WTC11 (cell line): ENCODE data around the gene MCAT. TPM values are rescaled to one million over a fixed set of nuclear protein-coding genes. Genes with fewer than 3 reads are reported as not detected.

Experiments
- ATAC-seq: fragments of 200-7000 bp; cut with Tn5 transposase; 2 replicates; pipeline ENCODE4 v1.10.0; 2021; ENCODE audit warnings: mild to moderate bottlenecking, moderate library complexity
- CTCF ChIA-PET: fragments of 300-600 bp; sonication (Branson Sonifier 250); formaldehyde crosslinking; loops from one replicate; lab custom pipeline; 2021; ENCODE audit warnings: antibody characterized with exemption; lab: Charles Lee
- POLR2A ChIA-PET: fragments of 350-600 bp; sonication (Branson Sonifier 250); formaldehyde crosslinking; loops from one replicate; lab custom pipeline; 2021; ENCODE audit warnings: antibody characterized with exemption; lab: Charles Lee
- DNase-seq: peaks from one replicate; pipeline ENCODE4 v3.0.0; 2021; ENCODE audit warnings: low spot score
- H3K27ac Mint-ChIP-seq: 2 replicates; pipeline ENCODE4 v1.8.0; 2021; ENCODE audit warnings: mixed read lengths
- H3K27me3 Mint-ChIP-seq: 2 replicates; pipeline ENCODE4 v1.8.0; 2021; ENCODE audit warnings: low read depth, mild to moderate bottlenecking, moderate library complexity, mixed read lengths
- H3K36me3 Mint-ChIP-seq: 2 replicates; pipeline ENCODE4 v1.8.0; 2021; ENCODE audit warnings: mixed read lengths
- H3K4me1 Mint-ChIP-seq: 2 replicates; pipeline ENCODE4 v1.8.0; 2022; ENCODE audit warnings: mixed read lengths
- H3K4me3 Mint-ChIP-seq: 2 replicates; pipeline ENCODE4 v1.8.0; 2021; ENCODE audit warnings: mild to moderate bottlenecking, moderate library complexity, mixed read lengths
- H3K9me3 Mint-ChIP-seq: 2 replicates; pipeline ENCODE4 v1.8.0; 2021; ENCODE audit warnings: mixed read lengths
- ELF4 ChIP-seq: sonication (generic); formaldehyde crosslinking; IDR thresholded peaks from 2 replicates; pipeline ENCODE4 v1.8.1; 2022; ENCODE audit warnings: low read depth, mild to moderate bottlenecking, moderate library complexity, missing genetic modification reagents
- ETV6 ChIP-seq: sonication (generic); formaldehyde crosslinking; IDR thresholded peaks from 2 replicates; pipeline ENCODE4 v1.8.1; 2022; ENCODE audit warnings: mild to moderate bottlenecking, missing genetic modification reagents
- FOXJ3 ChIP-seq: sonication (generic); formaldehyde crosslinking; IDR thresholded peaks from 2 replicates; pipeline ENCODE4 v1.9.0; 2021; ENCODE audit warnings: missing genetic modification reagents, mild to moderate bottlenecking, borderline replicate concordance
- FOXK1 ChIP-seq: sonication (generic); formaldehyde crosslinking; IDR thresholded peaks from 2 replicates; pipeline ENCODE4 v1.8.0; 2022; ENCODE audit warnings: mild to moderate bottlenecking, moderate library complexity, missing genetic modification reagents
- GABPB1 ChIP-seq: sonication (generic); formaldehyde crosslinking; IDR thresholded peaks from 2 replicates; pipeline ENCODE4 v1.8.1; 2023; ENCODE audit warnings: mild to moderate bottlenecking, missing genetic modification reagents
- GTF2I ChIP-seq: fragments of 250-450 bp; sonication (Bioruptor Pico); conservative IDR thresholded peaks from 2 replicates; pipeline ENCODE4 v1.4.0; 2021; ENCODE audit warnings: mild to moderate bottlenecking
- HMGA2 ChIP-seq: fragments of 250-450 bp; sonication (Bioruptor Pico); IDR thresholded peaks from 2 replicates; pipeline ENCODE4 v1.4.0; 2021; ENCODE audit warnings: mild to moderate bottlenecking, moderate library complexity
- IRF2 ChIP-seq: sonication (generic); formaldehyde crosslinking; IDR thresholded peaks from 2 replicates; pipeline ENCODE4 v1.8.0; 2022; ENCODE audit warnings: low read depth, missing genetic modification reagents, borderline replicate concordance
- KAT7 ChIP-seq: sonication (generic); formaldehyde crosslinking; IDR thresholded peaks from 2 replicates; pipeline ENCODE4 v1.8.1; 2023; ENCODE audit warnings: missing genetic modification reagents, mild to moderate bottlenecking, borderline replicate concordance
- NFATC4 ChIP-seq: fragments of 250-450 bp; sonication (Bioruptor Pico); IDR thresholded peaks from 2 replicates; pipeline ENCODE4 v1.9.0; 2021; ENCODE audit warnings: mild to moderate bottlenecking
- NFE2L1 ChIP-seq: sonication (generic); formaldehyde crosslinking; IDR thresholded peaks from 2 replicates; pipeline ENCODE4 v1.8.1; 2023; ENCODE audit warnings: missing genetic modification reagents
- NFYB ChIP-seq: sonication (generic); formaldehyde crosslinking; conservative IDR thresholded peaks from 2 replicates; pipeline ENCODE4 v1.8.0; 2022; ENCODE audit warnings: low read depth, missing genetic modification reagents
- NR2C2 ChIP-seq: sonication (generic); formaldehyde crosslinking; IDR thresholded peaks from 2 replicates; pipeline ENCODE4 v1.8.0; 2022; ENCODE audit warnings: mild to moderate bottlenecking, missing genetic modification reagents
- NR3C1 ChIP-seq: sonication (generic); formaldehyde crosslinking; conservative IDR thresholded peaks from 2 replicates; pipeline ENCODE4 v1.8.1; 2023; ENCODE audit warnings: low read depth, mild to moderate bottlenecking, missing genetic modification reagents
- SMAD4 ChIP-seq: sonication (generic); formaldehyde crosslinking; IDR thresholded peaks from 2 replicates; pipeline ENCODE4 v1.8.0; 2022; ENCODE audit warnings: mild to moderate bottlenecking, missing genetic modification reagents
- SOX15 ChIP-seq: fragments of 250-450 bp; sonication (Bioruptor Pico); IDR thresholded peaks from 2 replicates; pipeline ENCODE4 v1.9.0; 2021; ENCODE audit warnings: mild to moderate bottlenecking
- TEAD4 ChIP-seq: sonication (generic); formaldehyde crosslinking; IDR thresholded peaks from 2 replicates; pipeline ENCODE4 v1.8.0; 2022; ENCODE audit warnings: mild to moderate bottlenecking, missing genetic modification reagents
- TP53 ChIP-seq: sonication (generic); formaldehyde crosslinking; IDR thresholded peaks from 2 replicates; pipeline ENCODE4 v1.8.1; 2023; ENCODE audit warnings: mild to moderate bottlenecking, missing genetic modification reagents
- ZNF219 ChIP-seq: sonication (generic); formaldehyde crosslinking; IDR thresholded peaks from 2 replicates; pipeline ENCODE4 v1.8.0; 2023; ENCODE audit warnings: missing genetic modification reagents, mild to moderate bottlenecking, borderline replicate concordance
- total RNA-seq: library from RNA; stranded (reverse); gene quantifications from 3 replicates; pipeline ENCODE4 v1.2.3, GENCODE V29; 2021
- TF ChIP-seq, protein P1 (sequence below): fragments of 250-450 bp; sonication (Bioruptor Pico); IDR thresholded peaks from 2 replicates; pipeline ENCODE4 v1.9.0; 2021; ENCODE audit warnings: moderate library complexity, mild to moderate bottlenecking, inconsistent platforms, borderline replicate concordance
- TF ChIP-seq, protein P2 (sequence below): sonication (generic); formaldehyde crosslinking; IDR thresholded peaks from 2 replicates; pipeline ENCODE4 v1.8.0; 2022; ENCODE audit warnings: mild to moderate bottlenecking, missing genetic modification reagents
- TF ChIP-seq, protein P3 (sequence below): sonication (generic); formaldehyde crosslinking; IDR thresholded peaks from 2 replicates; pipeline ENCODE4 v1.8.1; 2023; ENCODE audit warnings: mild to moderate bottlenecking, missing genetic modification reagents, moderate library complexity
- TF ChIP-seq, protein P4 (sequence below): sonication (generic); formaldehyde crosslinking; IDR thresholded peaks from 2 replicates; pipeline ENCODE4 v1.8.1; 2023; ENCODE audit warnings: mild to moderate bottlenecking, missing genetic modification reagents
- TF ChIP-seq, protein P5 (sequence below): sonication (generic); formaldehyde crosslinking; IDR thresholded peaks from 2 replicates; pipeline ENCODE4 v1.8.1; 2022; ENCODE audit warnings: low read depth, mild to moderate bottlenecking, moderate library complexity, missing genetic modification reagents, borderline replicate concordance
- TF ChIP-seq, protein P6 (sequence below): sonication (generic); formaldehyde crosslinking; IDR thresholded peaks from 2 replicates; pipeline ENCODE4 v1.8.1; 2023; ENCODE audit warnings: mild to moderate bottlenecking, moderate library complexity, missing genetic modification reagents
- TF ChIP-seq, protein P7 (sequence below): fragments of 200-600 bp; IDR thresholded peaks from 2 replicates; pipeline ENCODE4 v1.8.0; 2022; ENCODE audit warnings: antibody characterized with exemption
- TF ChIP-seq, protein P8 (sequence below): sonication (generic); formaldehyde crosslinking; conservative IDR thresholded peaks from 2 replicates; pipeline ENCODE4 v1.8.1; 2023; ENCODE audit warnings: mild to moderate bottlenecking, low read depth, missing genetic modification reagents, moderate library complexity

MCAT gene
- total RNA-seq, 1 experiment from 2014 or later = 18.5 TPM

DNA sequence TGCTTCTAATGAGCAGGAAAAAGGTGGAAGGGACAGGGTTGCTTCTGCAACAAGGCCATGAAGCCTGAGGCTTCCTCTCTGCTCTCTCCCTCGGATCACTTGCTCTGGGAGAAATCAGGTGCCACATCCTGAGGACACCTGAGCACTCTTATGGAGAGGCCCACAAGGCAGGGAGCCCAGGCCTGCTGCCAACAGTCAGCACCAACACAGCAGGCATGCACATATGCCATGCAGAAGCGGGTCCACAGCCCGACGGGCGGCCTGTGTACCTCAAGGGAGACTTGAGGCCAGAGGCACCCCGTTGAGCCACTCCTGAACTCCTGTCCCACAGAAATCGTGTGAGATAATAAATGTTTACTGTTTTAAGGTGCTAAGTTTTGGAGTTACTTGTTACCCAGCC is 34.3 kb upstream of the MCAT start:
- no peaks in the 10 kb centered on the region for H3K9me3 Mint-ChIP-seq
- H3K27me3 Mint-ChIP-seq = no peaks in the 10 kb centered on the region
- ATAC-seq (no peak), DNase-seq (no peak)
- H3K27ac Mint-ChIP-seq = no peak overlapping the region
- POLR2A ChIA-PET = no interaction called here
- H3K4me3 Mint-ChIP-seq = no peak overlapping the region
- CTCF ChIA-PET = interaction anchor here (1.8 kb wide), 1 partner anchor 10 kb away, joined by 5 read pairs; no protein-coding TSS in a partner anchor
- H3K36me3 Mint-ChIP-seq = peaks cover 57% of the 10 kb centered on the region
- TF ChIP-seq, protein P1, sequence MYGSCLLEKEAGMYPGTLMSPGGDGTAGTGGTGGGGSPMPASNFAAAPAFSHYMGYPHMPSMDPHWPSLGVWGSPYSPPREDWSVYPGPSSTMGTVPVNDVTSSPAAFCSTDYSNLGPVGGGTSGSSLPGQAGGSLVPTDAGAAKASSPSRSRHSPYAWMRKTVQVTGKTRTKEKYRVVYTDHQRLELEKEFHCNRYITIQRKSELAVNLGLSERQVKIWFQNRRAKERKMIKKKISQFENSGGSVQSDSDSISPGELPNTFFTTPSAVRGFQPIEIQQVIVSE (CRISPR knock-in tag) = no peak
- TF ChIP-seq KAT7 (CRISPR knock-in tag) (no peak), TP53 (CRISPR knock-in tag) (no peak), GTF2I (no peak), NR3C1 (CRISPR knock-in tag) (no peak), ELF4 (CRISPR knock-in tag) (no peak), GABPB1 (CRISPR knock-in tag) (no peak), SOX15 (CRISPR knock-in tag) (no peak), ZNF219 (no peak)
- TF ChIP-seq, protein P2, sequence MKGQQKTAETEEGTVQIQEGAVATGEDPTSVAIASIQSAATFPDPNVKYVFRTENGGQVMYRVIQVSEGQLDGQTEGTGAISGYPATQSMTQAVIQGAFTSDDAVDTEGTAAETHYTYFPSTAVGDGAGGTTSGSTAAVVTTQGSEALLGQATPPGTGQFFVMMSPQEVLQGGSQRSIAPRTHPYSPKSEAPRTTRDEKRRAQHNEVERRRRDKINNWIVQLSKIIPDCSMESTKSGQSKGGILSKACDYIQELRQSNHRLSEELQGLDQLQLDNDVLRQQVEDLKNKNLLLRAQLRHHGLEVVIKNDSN = no peak
- TF ChIP-seq, protein P3, sequence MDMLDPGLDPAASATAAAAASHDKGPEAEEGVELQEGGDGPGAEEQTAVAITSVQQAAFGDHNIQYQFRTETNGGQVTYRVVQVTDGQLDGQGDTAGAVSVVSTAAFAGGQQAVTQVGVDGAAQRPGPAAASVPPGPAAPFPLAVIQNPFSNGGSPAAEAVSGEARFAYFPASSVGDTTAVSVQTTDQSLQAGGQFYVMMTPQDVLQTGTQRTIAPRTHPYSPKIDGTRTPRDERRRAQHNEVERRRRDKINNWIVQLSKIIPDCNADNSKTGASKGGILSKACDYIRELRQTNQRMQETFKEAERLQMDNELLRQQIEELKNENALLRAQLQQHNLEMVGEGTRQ (CRISPR knock-in tag) = no peak
- TF ChIP-seq, protein P4, sequence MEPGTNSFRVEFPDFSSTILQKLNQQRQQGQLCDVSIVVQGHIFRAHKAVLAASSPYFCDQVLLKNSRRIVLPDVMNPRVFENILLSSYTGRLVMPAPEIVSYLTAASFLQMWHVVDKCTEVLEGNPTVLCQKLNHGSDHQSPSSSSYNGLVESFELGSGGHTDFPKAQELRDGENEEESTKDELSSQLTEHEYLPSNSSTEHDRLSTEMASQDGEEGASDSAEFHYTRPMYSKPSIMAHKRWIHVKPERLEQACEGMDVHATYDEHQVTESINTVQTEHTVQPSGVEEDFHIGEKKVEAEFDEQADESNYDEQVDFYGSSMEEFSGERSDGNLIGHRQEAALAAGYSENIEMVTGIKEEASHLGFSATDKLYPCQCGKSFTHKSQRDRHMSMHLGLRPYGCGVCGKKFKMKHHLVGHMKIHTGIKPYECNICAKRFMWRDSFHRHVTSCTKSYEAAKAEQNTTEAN (CRISPR knock-in tag) = no peak
- TF ChIP-seq, all 79 proteins: peak for 0
- H3K4me1 Mint-ChIP-seq = no peaks in the 10 kb centered on the region

DNA sequence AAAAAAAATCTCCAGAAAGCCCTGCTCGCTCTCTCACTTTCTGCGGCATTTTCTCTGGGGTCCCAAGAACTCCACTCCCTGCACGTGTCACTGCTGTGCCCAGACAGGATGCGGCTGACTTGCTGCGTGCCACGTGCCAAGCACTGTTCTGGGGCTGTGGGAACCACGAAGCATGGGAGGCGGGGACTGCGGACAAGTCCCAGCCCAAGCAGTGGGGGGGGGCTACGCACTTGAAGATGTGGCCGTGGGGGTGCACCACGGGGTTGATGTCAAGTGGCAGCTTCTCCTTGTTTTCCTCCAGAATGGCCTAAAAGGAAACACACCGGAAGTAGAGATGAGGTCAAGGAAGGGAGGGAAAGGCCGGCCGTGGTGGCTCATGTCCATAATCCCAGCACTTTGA is 32.9 kb upstream of the MCAT start:
- DNase-seq = no peak
- no peak for ATAC-seq
- ChIA-PET CTCF (interaction anchor here (1.1 to 1.7 kb wide), 3 partner anchors 10 to 55 kb away, joined by 3 to 4 read pairs (median 4); no protein-coding TSS in a partner anchor), POLR2A (no interaction called here)
- Mint-ChIP-seq H3K36me3 (peaks cover 59% of the 10 kb centered on the region), H3K9me3 (no peaks in the 10 kb centered on the region), H3K27me3 (no peaks in the 10 kb centered on the region), H3K4me1 (no peaks in the 10 kb centered on the region), H3K4me3 (no peak overlapping the region), H3K27ac (peak overlapping the region; percentile 36; the same call in 1 of the 2 replicates)
- TF ChIP-seq, protein P5, sequence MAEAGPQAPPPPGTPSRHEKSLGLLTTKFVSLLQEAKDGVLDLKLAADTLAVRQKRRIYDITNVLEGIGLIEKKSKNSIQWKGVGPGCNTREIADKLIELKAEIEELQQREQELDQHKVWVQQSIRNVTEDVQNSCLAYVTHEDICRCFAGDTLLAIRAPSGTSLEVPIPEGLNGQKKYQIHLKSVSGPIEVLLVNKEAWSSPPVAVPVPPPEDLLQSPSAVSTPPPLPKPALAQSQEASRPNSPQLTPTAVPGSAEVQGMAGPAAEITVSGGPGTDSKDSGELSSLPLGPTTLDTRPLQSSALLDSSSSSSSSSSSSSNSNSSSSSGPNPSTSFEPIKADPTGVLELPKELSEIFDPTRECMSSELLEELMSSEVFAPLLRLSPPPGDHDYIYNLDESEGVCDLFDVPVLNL (CRISPR knock-in tag) = no peak
- TF ChIP-seq, protein P6, sequence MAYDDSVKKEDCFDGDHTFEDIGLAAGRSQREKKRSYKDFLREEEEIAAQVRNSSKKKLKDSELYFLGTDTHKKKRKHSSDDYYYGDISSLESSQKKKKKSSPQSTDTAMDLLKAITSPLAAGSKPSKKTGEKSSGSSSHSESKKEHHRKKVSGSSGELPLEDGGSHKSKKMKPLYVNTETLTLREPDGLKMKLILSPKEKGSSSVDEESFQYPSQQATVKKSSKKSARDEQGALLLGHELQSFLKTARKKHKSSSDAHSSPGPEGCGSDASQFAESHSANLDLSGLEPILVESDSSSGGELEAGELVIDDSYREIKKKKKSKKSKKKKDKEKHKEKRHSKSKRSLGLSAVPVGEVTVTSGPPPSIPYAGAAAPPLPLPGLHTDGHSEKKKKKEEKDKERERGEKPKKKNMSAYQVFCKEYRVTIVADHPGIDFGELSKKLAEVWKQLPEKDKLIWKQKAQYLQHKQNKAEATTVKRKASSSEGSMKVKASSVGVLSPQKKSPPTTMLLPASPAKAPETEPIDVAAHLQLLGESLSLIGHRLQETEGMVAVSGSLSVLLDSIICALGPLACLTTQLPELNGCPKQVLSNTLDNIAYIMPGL (CRISPR knock-in tag) = no peak
- TF ChIP-seq FOXK1 (CRISPR knock-in tag) = no peak
- no peak for TF ChIP-seq GABPB1 (CRISPR knock-in tag)
- TF ChIP-seq FOXJ3 = no peak
- no peak for TF ChIP-seq NFE2L1
- TF ChIP-seq, protein P7, sequence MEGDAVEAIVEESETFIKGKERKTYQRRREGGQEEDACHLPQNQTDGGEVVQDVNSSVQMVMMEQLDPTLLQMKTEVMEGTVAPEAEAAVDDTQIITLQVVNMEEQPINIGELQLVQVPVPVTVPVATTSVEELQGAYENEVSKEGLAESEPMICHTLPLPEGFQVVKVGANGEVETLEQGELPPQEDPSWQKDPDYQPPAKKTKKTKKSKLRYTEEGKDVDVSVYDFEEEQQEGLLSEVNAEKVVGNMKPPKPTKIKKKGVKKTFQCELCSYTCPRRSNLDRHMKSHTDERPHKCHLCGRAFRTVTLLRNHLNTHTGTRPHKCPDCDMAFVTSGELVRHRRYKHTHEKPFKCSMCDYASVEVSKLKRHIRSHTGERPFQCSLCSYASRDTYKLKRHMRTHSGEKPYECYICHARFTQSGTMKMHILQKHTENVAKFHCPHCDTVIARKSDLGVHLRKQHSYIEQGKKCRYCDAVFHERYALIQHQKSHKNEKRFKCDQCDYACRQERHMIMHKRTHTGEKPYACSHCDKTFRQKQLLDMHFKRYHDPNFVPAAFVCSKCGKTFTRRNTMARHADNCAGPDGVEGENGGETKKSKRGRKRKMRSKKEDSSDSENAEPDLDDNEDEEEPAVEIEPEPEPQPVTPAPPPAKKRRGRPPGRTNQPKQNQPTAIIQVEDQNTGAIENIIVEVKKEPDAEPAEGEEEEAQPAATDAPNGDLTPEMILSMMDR = no peak
- TF ChIP-seq, protein P8, sequence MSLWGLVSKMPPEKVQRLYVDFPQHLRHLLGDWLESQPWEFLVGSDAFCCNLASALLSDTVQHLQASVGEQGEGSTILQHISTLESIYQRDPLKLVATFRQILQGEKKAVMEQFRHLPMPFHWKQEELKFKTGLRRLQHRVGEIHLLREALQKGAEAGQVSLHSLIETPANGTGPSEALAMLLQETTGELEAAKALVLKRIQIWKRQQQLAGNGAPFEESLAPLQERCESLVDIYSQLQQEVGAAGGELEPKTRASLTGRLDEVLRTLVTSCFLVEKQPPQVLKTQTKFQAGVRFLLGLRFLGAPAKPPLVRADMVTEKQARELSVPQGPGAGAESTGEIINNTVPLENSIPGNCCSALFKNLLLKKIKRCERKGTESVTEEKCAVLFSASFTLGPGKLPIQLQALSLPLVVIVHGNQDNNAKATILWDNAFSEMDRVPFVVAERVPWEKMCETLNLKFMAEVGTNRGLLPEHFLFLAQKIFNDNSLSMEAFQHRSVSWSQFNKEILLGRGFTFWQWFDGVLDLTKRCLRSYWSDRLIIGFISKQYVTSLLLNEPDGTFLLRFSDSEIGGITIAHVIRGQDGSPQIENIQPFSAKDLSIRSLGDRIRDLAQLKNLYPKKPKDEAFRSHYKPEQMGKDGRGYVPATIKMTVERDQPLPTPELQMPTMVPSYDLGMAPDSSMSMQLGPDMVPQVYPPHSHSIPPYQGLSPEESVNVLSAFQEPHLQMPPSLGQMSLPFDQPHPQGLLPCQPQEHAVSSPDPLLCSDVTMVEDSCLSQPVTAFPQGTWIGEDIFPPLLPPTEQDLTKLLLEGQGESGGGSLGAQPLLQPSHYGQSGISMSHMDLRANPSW (CRISPR knock-in tag) = no peak
- TF ChIP-seq ETV6 = no peak
- no peak for TF ChIP-seq TEAD4 (CRISPR knock-in tag)
- TF ChIP-seq NFATC4 (CRISPR knock-in tag) = no peak
- no peak for TF ChIP-seq IRF2
- TF ChIP-seq HMGA2 (CRISPR knock-in tag) = no peak
- no peak for TF ChIP-seq SMAD4 (CRISPR knock-in tag)
- no peak for TF ChIP-seq NR2C2 (CRISPR knock-in tag)
- TF ChIP-seq NFYB (CRISPR knock-in tag) = no peak
